HL-60 (cell line): Measurements from ENCODE around the gene HORMAD2.

ENCODE experiments used
- POLR2AphosphoS5 ChIP-seq: IDR thresholded peaks from 2 replicates; pipeline ENCODE4 v1.6.1; 2012; ENCODE audit warnings: low read depth
- TF ChIP-seq, protein P1 (sequence below): IDR thresholded peaks from one replicate; pipeline ENCODE4 v1.5.1; 2011; ENCODE audit warnings: low read length, control low read depth, inconsistent platforms; ENCODE audit not compliant: insufficient read depth
- TF ChIP-seq, protein P2 (sequence below): IDR thresholded peaks from 2 replicates; pipeline ENCODE4 v1.6.1; 2012; ENCODE audit warnings: low read depth; ENCODE audit not compliant: insufficient replicate concordance

DNA sequence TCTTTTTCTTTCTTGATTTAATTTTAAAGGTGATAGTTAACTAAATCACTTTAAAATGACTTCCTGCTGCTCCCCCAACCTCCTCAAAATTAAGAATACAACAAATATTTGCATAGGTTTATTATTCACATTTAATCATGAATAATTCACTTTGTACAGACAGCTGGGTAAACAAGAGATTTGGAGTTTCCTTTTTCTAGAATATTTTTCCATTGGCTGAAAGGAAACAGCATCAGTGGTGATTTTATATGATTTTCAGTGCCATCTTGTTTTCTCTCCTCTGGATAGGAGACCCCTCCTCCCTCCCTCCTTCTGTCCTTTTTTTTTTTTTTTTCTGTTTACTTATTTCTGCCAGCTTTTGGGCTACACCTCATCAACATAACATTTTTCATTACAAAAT, 105.8 kb downstream of the HORMAD2 start:
- TF ChIP-seq, protein P1, sequence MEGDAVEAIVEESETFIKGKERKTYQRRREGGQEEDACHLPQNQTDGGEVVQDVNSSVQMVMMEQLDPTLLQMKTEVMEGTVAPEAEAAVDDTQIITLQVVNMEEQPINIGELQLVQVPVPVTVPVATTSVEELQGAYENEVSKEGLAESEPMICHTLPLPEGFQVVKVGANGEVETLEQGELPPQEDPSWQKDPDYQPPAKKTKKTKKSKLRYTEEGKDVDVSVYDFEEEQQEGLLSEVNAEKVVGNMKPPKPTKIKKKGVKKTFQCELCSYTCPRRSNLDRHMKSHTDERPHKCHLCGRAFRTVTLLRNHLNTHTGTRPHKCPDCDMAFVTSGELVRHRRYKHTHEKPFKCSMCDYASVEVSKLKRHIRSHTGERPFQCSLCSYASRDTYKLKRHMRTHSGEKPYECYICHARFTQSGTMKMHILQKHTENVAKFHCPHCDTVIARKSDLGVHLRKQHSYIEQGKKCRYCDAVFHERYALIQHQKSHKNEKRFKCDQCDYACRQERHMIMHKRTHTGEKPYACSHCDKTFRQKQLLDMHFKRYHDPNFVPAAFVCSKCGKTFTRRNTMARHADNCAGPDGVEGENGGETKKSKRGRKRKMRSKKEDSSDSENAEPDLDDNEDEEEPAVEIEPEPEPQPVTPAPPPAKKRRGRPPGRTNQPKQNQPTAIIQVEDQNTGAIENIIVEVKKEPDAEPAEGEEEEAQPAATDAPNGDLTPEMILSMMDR, result no peak
- TF ChIP-seq POLR2AphosphoS5, result no peak
- TF ChIP-seq, protein P2, sequence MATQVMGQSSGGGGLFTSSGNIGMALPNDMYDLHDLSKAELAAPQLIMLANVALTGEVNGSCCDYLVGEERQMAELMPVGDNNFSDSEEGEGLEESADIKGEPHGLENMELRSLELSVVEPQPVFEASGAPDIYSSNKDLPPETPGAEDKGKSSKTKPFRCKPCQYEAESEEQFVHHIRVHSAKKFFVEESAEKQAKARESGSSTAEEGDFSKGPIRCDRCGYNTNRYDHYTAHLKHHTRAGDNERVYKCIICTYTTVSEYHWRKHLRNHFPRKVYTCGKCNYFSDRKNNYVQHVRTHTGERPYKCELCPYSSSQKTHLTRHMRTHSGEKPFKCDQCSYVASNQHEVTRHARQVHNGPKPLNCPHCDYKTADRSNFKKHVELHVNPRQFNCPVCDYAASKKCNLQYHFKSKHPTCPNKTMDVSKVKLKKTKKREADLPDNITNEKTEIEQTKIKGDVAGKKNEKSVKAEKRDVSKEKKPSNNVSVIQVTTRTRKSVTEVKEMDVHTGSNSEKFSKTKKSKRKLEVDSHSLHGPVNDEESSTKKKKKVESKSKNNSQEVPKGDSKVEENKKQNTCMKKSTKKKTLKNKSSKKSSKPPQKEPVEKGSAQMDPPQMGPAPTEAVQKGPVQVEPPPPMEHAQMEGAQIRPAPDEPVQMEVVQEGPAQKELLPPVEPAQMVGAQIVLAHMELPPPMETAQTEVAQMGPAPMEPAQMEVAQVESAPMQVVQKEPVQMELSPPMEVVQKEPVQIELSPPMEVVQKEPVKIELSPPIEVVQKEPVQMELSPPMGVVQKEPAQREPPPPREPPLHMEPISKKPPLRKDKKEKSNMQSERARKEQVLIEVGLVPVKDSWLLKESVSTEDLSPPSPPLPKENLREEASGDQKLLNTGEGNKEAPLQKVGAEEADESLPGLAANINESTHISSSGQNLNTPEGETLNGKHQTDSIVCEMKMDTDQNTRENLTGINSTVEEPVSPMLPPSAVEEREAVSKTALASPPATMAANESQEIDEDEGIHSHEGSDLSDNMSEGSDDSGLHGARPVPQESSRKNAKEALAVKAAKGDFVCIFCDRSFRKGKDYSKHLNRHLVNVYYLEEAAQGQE, result no peak
